GM23338 (cell line): Measurements from ENCODE around the gene EFCAB9. TPM values are rescaled to one million over a fixed set of nuclear protein-coding genes. Genes with fewer than 3 reads are reported as not detected.

Experiments used
- ATAC-seq: fragments of 200-7000 bp; cut with Tn5 transposase; 3 replicates; pipeline ENCODE4 v1.9.1; 2020
- DNase-seq: peaks from one replicate; pipeline ENCODE4 v3.0.0-alpha.2; 2015; ENCODE audit warnings: low spot score
- H2AFZ ChIP-seq: fragments of 200-600 bp; sonication (generic); 2 replicates; pipeline ENCODE4 v1.8.0; 2016; ENCODE audit warnings: antibody characterized with exemption, mild to moderate bottlenecking, moderate library complexity
- H3F3A ChIP-seq: fragments of 200-600 bp; sonication (generic); replicated peaks from 2 replicates; pipeline ENCODE4 v1.8.0; 2017; ENCODE audit warnings: antibody characterized with exemption, mixed run types, low read depth
- H3K27ac ChIP-seq: fragments of 200-600 bp; sonication (generic); 2 replicates; pipeline ENCODE4 v1.6.1; 2016; ENCODE audit warnings: low read depth
- H3K27me3 ChIP-seq: fragments of 200-600 bp; sonication (generic); 2 replicates; pipeline ENCODE4 v1.8.0; 2016; ENCODE audit warnings: mild to moderate bottlenecking, mixed run types, moderate library complexity; ENCODE audit not compliant: insufficient read depth
- H3K36me3 ChIP-seq: fragments of 200-600 bp; sonication (generic); 2 replicates; pipeline ENCODE4 v1.8.0; 2016; ENCODE audit warnings: mild to moderate bottlenecking; ENCODE audit not compliant: insufficient read depth
- H3K4me1 ChIP-seq: fragments of 200-600 bp; sonication (generic); 2 replicates; pipeline ENCODE4 v1.8.0; 2016; ENCODE audit warnings: mild to moderate bottlenecking, moderate library complexity; ENCODE audit not compliant: insufficient read depth
- H3K4me2 ChIP-seq: fragments of 200-600 bp; sonication (generic); 2 replicates; pipeline ENCODE4 v1.7.1; 2017; ENCODE audit warnings: mixed run types
- H3K4me3 ChIP-seq: fragments of 200-600 bp; sonication (generic); 2 replicates; pipeline ENCODE4 v1.6.1; 2016; ENCODE audit warnings: mixed run types
- H3K79me2 ChIP-seq: fragments of 200-600 bp; sonication (generic); replicated peaks from 2 replicates; pipeline ENCODE4 v1.8.0; 2017; ENCODE audit warnings: mild to moderate bottlenecking; ENCODE audit not compliant: insufficient read depth
- H3K9me2 ChIP-seq: fragments of 200-600 bp; sonication (generic); 2 replicates; pipeline ENCODE4 v1.8.0; 2017; ENCODE audit not compliant: insufficient read depth
- H4K20me1 ChIP-seq: fragments of 200-600 bp; sonication (generic); replicated peaks from 2 replicates; pipeline ENCODE4 v1.8.0; 2017; ENCODE audit warnings: mild to moderate bottlenecking; ENCODE audit not compliant: insufficient read depth
- H3K27ac Mint-ChIP-seq: 2 replicates; pipeline ENCODE4 v1.8.0; 2020; ENCODE audit warnings: inconsistent platforms, mild to moderate bottlenecking, moderate library complexity, mixed read lengths
- H3K27me3 Mint-ChIP-seq: 3 replicates; pipeline ENCODE4 v1.8.0; 2022; ENCODE audit warnings: low read depth, mild to moderate bottlenecking, moderate library complexity, mixed read lengths, inconsistent platforms; ENCODE audit not compliant: insufficient read depth, poor library complexity
- H3K36me3 Mint-ChIP-seq: 3 replicates; pipeline ENCODE4 v1.8.0; 2021; ENCODE audit warnings: low read depth, mild to moderate bottlenecking, inconsistent platforms, moderate library complexity, mixed read lengths
- H3K4me1 Mint-ChIP-seq: 3 replicates; pipeline ENCODE4 v1.8.0; 2020; ENCODE audit warnings: mild to moderate bottlenecking, inconsistent platforms, mixed read lengths
- H3K4me3 Mint-ChIP-seq: 3 replicates; pipeline ENCODE4 v1.8.0; 2021; ENCODE audit warnings: moderate library complexity, mild to moderate bottlenecking, inconsistent platforms, mixed read lengths
- H3K9me3 Mint-ChIP-seq: 3 replicates; pipeline ENCODE4 v1.8.0; 2020; ENCODE audit warnings: moderate library complexity, mild to moderate bottlenecking, inconsistent platforms, mixed read lengths
- EZH2phosphoT487 ChIP-seq: fragments of 200-600 bp; sonication (generic); IDR thresholded peaks from one replicate; pipeline ENCODE4 v1.8.1; 2018; ENCODE audit warnings: antibody characterized with exemption; ENCODE audit not compliant: unreplicated experiment
- JUNB ChIP-seq: IDR thresholded peaks from one replicate; pipeline ENCODE4 v1.6.1; 2016; ENCODE audit warnings: antibody characterized with exemption; ENCODE audit not compliant: unreplicated experiment
- NANOG ChIP-seq: IDR thresholded peaks from 2 replicates; pipeline ENCODE4 v1.6.1; 2016; ENCODE audit warnings: antibody characterized with exemption, borderline replicate concordance
- POLR2AphosphoS5 ChIP-seq: IDR thresholded peaks from 2 replicates; pipeline ENCODE4 v1.6.1; 2016; ENCODE audit warnings: antibody characterized with exemption, low read depth
- STAT1 ChIP-seq: IDR thresholded peaks from one replicate; pipeline ENCODE4 v1.6.1; 2016; ENCODE audit warnings: antibody characterized with exemption; ENCODE audit not compliant: unreplicated experiment
- ZNF114 ChIP-seq: fragments of 250-450 bp; sonication (Bioruptor Pico); IDR thresholded peaks from 2 replicates; pipeline ENCODE4 v1.5.0; 2020; ENCODE audit warnings: mild to moderate bottlenecking, moderate library complexity
- ZNF331 ChIP-seq: fragments of 250-450 bp; sonication (Bioruptor Pico); IDR thresholded peaks from 2 replicates; pipeline ENCODE4 v1.5.0; 2020; ENCODE audit warnings: low read depth, mild to moderate bottlenecking, moderate library complexity
- polyA plus RNA-seq: library from polyadenylated mRNA; unstranded; fragments of >200 nt; fragmentation: Nextera tagmentation; extraction: Ambion mirVana; gene quantifications from 2 replicates; pipeline ENCODE4 v1.2.1, GENCODE V29; 2016
- total RNA-seq: library from RNA; depleted of rRNA; stranded (reverse); fragments of >200 nt; shearing (Covaris generic); gene quantifications from 2 replicates; pipeline ENCODE4 v1.2.3, GENCODE V29; 2014
- TF ChIP-seq, protein P1 (sequence below): IDR thresholded peaks from 2 replicates; pipeline ENCODE4 v1.6.1; 2016; ENCODE audit warnings: antibody characterized with exemption
- TF ChIP-seq, protein P2 (sequence below): fragments of 250-450 bp; sonication (Bioruptor Pico); IDR thresholded peaks from 2 replicates; pipeline ENCODE4 v1.5.0; 2020; ENCODE audit warnings: mild to moderate bottlenecking, moderate library complexity

The EFCAB9 gene
- total and polyA plus RNA-seq, 2 experiments from 2014 or later = not detected

DNA sequence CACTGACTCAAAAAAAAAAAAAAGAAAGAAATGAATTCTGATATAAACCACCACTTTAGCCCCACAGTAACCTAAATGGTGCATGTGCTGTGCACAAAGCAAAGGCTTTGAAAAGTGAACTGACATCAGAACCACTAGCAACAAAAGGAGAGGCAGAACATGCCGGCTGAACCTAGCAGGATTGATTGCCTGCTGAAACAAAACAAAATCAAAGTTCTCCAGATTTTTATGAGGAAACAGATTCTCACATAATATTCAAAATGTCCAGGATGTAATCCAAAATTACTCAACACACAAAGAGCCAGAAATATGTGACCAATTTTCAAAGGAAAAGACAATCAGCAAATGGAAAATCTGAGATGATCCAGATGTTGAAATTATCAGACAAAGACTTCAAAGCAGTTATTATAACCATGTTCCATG, 51.7 kb downstream of the EFCAB9 start:
- Histone ChIP-seq H3K79me2 (peaks cover 100% of the 10 kb centered on the region), H3K27ac (0 out of 2 replicates have a peak overlapping the region, but pooled peaks have one; percentile 22), H3K9me2 (no peaks in the 10 kb centered on the region), H2AFZ (no peak overlapping the region), H3K4me2 (no peak overlapping the region), H3F3A (peaks cover 3% of the 10 kb centered on the region), H3K4me1 (no peaks in the 10 kb centered on the region; the same call in 1 of the 2 replicates), H4K20me1 (peaks cover 49% of the 10 kb centered on the region; the same call in 1 of the 2 replicates), H3K36me3 (no peaks in the 10 kb centered on the region), H3K4me3 (no peak overlapping the region), H3K27me3 (no peaks in the 10 kb centered on the region)
- H3K36me3 Mint-ChIP-seq = peaks cover 12% of the 10 kb centered on the region; the same call in 2 of the 3 replicates
- H3K9me3 Mint-ChIP-seq = no peaks in the 10 kb centered on the region
- peaks cover 3% of the 10 kb centered on the region for H3K27me3 Mint-ChIP-seq
- no peak for TF ChIP-seq EZH2phosphoT487
- TF ChIP-seq ZNF331 (CRISPR knock-in tag) = no peak
- no peak for DNase-seq
- no peak for ATAC-seq
- H3K4me3 Mint-ChIP-seq = no peak overlapping the region
- H3K4me1 Mint-ChIP-seq = peaks cover 5% of the 10 kb centered on the region
- H3K27ac Mint-ChIP-seq = no peak overlapping the region

DNA sequence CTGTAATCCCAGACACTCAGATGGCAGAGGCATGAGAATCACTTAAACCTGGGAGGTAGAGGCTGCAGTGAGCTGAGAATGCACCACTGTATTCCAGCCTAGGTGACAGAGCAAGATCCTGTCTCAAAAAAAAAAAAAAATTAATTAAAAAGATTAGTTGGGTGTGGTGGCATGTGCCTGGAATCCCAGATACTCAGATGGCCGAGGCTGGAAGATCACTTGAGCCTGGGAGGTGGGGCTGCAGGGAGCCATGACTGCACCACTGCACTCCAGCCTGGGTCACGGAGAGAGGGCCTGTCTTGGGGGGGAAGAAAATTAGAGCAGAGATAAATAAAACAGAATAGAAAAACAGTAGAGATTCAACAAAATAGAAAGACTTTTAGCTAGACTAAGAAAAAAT, 54.7 kb downstream of the EFCAB9 start:
- Histone ChIP-seq H3K9me2 (no peaks in the 10 kb centered on the region), H3K4me2 (no peak overlapping the region), H2AFZ (no peak overlapping the region), H4K20me1 (peaks cover 62% of the 10 kb centered on the region; the same call in 1 of the 2 replicates), H3F3A (peaks cover 3% of the 10 kb centered on the region), H3K27me3 (no peaks in the 10 kb centered on the region), H3K4me1 (no peaks in the 10 kb centered on the region; the same call in 1 of the 2 replicates), H3K27ac (no peak overlapping the region), H3K4me3 (no peak overlapping the region), H3K36me3 (no peaks in the 10 kb centered on the region), H3K79me2 (peaks cover 100% of the 10 kb centered on the region)
- DNase-seq (no peak), ATAC-seq (no peak)
- Mint-ChIP-seq H3K4me3 (no peak overlapping the region), H3K4me1 (peaks cover 5% of the 10 kb centered on the region), H3K27ac (no peak overlapping the region), H3K27me3 (peaks cover 2% of the 10 kb centered on the region), H3K36me3 (peaks cover 20% of the 10 kb centered on the region), H3K9me3 (peaks cover 5% of the 10 kb centered on the region; the same call in 2 of the 3 replicates)
- TF ChIP-seq STAT1 (no peak), ZNF114 (no peak), POLR2AphosphoS5 (no peak), JUNB (no peak), ZNF331 (CRISPR knock-in tag) (no peak), NANOG (no peak)
- TF ChIP-seq, protein P1, sequence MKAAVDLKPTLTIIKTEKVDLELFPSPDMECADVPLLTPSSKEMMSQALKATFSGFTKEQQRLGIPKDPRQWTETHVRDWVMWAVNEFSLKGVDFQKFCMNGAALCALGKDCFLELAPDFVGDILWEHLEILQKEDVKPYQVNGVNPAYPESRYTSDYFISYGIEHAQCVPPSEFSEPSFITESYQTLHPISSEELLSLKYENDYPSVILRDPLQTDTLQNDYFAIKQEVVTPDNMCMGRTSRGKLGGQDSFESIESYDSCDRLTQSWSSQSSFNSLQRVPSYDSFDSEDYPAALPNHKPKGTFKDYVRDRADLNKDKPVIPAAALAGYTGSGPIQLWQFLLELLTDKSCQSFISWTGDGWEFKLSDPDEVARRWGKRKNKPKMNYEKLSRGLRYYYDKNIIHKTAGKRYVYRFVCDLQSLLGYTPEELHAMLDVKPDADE = no peak
- TF ChIP-seq, protein P2, sequence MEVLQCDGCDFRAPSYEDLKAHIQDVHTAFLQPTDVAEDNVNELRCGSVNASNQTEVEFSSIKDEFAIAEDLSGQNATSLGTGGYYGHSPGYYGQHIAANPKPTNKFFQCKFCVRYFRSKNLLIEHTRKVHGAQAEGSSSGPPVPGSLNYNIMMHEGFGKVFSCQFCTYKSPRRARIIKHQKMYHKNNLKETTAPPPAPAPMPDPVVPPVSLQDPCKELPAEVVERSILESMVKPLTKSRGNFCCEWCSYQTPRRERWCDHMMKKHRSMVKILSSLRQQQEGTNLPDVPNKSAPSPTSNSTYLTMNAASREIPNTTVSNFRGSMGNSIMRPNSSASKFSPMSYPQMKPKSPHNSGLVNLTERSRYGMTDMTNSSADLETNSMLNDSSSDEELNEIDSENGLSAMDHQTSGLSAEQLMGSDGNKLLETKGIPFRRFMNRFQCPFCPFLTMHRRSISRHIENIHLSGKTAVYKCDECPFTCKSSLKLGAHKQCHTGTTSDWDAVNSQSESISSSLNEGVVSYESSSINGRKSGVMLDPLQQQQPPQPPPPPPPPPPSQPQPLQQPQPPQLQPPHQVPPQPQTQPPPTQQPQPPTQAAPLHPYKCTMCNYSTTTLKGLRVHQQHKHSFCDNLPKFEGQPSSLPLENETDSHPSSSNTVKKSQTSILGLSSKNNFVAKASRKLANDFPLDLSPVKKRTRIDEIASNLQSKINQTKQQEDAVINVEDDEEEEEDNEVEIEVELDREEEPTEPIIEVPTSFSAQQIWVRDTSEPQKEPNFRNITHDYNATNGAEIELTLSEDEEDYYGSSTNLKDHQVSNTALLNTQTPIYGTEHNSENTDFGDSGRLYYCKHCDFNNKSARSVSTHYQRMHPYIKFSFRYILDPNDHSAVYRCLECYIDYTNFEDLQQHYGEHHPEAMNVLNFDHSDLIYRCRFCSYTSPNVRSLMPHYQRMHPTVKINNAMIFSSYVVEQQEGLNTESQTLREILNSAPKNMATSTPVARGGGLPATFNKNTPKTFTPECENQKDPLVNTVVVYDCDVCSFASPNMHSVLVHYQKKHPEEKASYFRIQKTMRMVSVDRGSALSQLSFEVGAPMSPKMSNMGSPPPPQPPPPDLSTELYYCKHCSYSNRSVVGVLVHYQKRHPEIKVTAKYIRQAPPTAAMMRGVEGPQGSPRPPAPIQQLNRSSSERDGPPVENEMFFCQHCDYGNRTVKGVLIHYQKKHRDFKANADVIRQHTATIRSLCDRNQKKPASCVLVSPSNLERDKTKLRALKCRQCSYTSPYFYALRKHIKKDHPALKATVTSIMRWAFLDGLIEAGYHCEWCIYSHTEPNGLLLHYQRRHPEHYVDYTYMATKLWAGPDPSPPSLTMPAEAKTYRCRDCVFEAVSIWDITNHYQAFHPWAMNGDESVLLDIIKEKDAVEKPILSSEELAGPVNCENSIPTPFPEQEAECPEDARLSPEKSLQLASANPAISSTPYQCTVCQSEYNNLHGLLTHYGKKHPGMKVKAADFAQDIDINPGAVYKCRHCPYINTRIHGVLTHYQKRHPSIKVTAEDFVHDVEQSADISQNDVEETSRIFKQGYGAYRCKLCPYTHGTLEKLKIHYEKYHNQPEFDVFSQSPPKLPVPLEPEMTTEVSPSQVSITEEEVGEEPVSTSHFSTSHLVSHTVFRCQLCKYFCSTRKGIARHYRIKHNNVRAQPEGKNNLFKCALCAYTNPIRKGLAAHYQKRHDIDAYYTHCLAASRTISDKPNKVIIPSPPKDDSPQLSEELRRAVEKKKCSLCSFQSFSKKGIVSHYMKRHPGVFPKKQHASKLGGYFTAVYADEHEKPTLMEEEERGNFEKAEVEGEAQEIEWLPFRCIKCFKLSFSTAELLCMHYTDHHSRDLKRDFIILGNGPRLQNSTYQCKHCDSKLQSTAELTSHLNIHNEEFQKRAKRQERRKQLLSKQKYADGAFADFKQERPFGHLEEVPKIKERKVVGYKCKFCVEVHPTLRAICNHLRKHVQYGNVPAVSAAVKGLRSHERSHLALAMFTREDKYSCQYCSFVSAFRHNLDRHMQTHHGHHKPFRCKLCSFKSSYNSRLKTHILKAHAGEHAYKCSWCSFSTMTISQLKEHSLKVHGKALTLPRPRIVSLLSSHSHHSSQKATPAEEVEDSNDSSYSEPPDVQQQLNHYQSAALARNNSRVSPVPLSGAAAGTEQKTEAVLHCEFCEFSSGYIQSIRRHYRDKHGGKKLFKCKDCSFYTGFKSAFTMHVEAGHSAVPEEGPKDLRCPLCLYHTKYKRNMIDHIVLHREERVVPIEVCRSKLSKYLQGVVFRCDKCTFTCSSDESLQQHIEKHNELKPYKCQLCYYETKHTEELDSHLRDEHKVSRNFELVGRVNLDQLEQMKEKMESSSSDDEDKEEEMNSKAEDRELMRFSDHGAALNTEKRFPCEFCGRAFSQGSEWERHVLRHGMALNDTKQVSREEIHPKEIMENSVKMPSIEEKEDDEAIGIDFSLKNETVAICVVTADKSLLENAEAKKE (CRISPR knock-in tag) = no peak
